ENCODE results near the gene WDR64. TPM values are rescaled to one million over a fixed set of nuclear protein-coding genes. Genes with fewer than 3 reads are reported as not detected.

Gene WDR64
- total RNA-seq, 1 experiment from 2014 or later: not detected

DNA sequence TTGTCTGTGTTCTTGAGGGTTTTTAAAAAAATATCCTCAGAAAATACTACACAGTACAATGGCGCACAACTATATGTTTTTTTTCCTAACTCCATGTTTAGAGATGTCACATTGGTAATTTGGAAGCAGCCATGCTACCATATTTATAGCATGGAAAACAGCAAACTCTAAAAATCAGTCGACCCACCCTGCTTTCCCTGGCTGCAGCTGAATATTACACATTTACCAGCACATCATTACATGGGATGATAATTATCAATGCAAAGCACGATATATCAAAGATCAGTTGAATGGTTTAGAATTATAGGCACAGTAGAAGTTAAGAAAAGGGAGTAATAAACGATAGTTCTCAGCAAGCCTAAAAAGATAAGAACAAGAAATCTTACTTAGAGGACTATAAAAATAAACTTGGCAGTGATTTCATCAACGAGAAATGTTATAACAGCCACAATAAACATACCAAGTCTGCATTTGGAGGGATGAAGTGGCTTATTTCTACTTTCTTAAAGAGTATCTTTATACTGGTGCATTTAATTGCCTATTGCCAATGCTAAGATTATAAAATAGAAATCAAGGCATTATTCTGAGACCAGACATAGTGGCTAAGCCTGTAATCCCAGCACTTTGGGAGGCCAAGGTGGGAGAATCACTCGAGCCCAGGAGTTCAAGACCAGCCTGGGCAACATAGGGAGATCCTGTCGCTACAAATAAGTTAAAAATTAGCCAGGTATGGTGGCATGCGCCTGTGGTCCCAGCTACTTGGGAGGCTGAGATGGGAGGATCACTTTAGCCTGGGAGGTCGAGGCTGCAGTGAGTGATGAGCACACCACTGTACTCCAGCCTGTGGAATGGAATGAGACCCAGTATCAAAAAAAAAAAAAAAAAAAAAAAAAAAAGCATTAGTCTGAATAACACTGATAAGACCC lies 43.4 kb downstream of the WDR64 start:
- Mint-ChIP-seq H3K9me3 (ENCODE audit: unreplicated experiment) (no peaks in the 10 kb centered on the region), H3K27ac (ENCODE audit: unreplicated experiment) (no peak overlapping the region), H3K4me3 (ENCODE audit: unreplicated experiment) (no peak overlapping the region), H3K27me3 (ENCODE audit: insufficient read depth, unreplicated experiment) (no peaks in the 10 kb centered on the region), H3K36me3 (ENCODE audit: insufficient read depth, unreplicated experiment) (no peaks in the 10 kb centered on the region), H3K4me1 (ENCODE audit: low read depth, unreplicated experiment) (no peaks in the 10 kb centered on the region)
- Histone ChIP-seq H3K36me3 (ENCODE audit: control insufficient read depth, insufficient read depth, low read length) (no peaks in the 10 kb centered on the region), H3K4me3 (ENCODE audit: low read depth, low read length) (no peak overlapping the region), H3K4me1 (peaks cover 9% of the 10 kb centered on the region; the same call in 1 of the 2 replicates), H3K9me3 (0 out of 2 replicates have a peak, but pooled peaks cover 1% of the 10 kb centered on the region), H3K27me3 (replicated peaks; ENCODE audit: control insufficient read depth, insufficient read depth, low read length) (no peaks in the 10 kb centered on the region)
- TF ChIP-seq, protein P1, sequence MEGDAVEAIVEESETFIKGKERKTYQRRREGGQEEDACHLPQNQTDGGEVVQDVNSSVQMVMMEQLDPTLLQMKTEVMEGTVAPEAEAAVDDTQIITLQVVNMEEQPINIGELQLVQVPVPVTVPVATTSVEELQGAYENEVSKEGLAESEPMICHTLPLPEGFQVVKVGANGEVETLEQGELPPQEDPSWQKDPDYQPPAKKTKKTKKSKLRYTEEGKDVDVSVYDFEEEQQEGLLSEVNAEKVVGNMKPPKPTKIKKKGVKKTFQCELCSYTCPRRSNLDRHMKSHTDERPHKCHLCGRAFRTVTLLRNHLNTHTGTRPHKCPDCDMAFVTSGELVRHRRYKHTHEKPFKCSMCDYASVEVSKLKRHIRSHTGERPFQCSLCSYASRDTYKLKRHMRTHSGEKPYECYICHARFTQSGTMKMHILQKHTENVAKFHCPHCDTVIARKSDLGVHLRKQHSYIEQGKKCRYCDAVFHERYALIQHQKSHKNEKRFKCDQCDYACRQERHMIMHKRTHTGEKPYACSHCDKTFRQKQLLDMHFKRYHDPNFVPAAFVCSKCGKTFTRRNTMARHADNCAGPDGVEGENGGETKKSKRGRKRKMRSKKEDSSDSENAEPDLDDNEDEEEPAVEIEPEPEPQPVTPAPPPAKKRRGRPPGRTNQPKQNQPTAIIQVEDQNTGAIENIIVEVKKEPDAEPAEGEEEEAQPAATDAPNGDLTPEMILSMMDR (IDR thresholded peaks at IDR 0.05; ENCODE audit: insufficient read depth in 1 of 2, low read depth in 1 of 2, low read length in 1 of 2, severe bottlenecking in 1 of 2, unreplicated experiment in 1 of 2): no peak
- CTCF ChIA-PET: no interaction called here
- POLR2A ChIA-PET: no interaction called here
- no TSS peak for BruUV-seq (replicated peaks)
- no peak for DNase-seq
- intact Hi-C loops (cut with micrococcal nuclease; ENCODE audit: unreplicated experiment): no loop called here

DNA sequence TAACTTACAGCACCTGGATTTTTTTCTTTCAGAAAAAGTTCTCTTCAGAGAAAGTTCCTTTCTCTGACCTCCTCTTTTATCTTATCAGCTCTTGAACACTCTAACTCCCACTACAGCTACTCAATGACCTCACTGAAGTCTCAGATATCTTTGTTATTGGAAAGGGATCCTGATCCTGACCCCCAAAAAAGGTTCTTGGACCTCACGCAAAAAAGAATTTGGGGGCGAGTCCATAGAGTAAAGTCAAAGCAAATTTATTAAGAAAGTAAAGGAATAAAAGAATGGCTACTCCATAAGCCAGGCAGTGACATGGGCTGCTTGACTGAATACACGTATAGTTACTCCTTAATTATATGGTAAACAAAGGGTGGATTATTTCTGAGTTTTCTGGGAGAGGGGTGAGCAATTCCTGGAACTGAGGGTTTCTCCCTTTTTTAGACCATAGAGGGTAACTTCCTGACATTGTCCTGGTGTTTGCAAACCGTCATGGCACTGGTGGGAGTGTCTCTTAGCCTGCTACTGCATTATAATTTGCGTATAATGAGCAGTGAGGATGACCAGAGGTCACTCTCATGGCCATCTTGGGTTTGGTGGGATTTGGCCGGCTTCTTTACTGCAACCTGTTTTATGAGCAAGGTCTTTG lies 44.2 kb downstream of the WDR64 start:
- CTCF ChIA-PET: no interaction called here
- Mint-ChIP-seq H3K36me3 (ENCODE audit: insufficient read depth, unreplicated experiment) (no peaks in the 10 kb centered on the region), H3K4me3 (ENCODE audit: unreplicated experiment) (no peak overlapping the region), H3K9me3 (ENCODE audit: unreplicated experiment) (no peaks in the 10 kb centered on the region), H3K27me3 (ENCODE audit: insufficient read depth, unreplicated experiment) (no peaks in the 10 kb centered on the region), H3K27ac (ENCODE audit: unreplicated experiment) (no peak overlapping the region), H3K4me1 (ENCODE audit: low read depth, unreplicated experiment) (no peaks in the 10 kb centered on the region)
- Histone ChIP-seq H3K27me3 (replicated peaks; ENCODE audit: control insufficient read depth, insufficient read depth, low read length) (no peaks in the 10 kb centered on the region), H3K9me3 (0 out of 2 replicates have a peak, but pooled peaks cover 2% of the 10 kb centered on the region), H3K4me1 (peaks cover 9% of the 10 kb centered on the region; the same call in 1 of the 2 replicates), H3K36me3 (ENCODE audit: control insufficient read depth, insufficient read depth, low read length) (no peaks in the 10 kb centered on the region), H3K4me3 (ENCODE audit: low read depth, low read length) (no peak overlapping the region)
- BruUV-seq (replicated peaks): no TSS peak
- no peak for DNase-seq
- POLR2A ChIA-PET: no interaction called here
- intact Hi-C loops (cut with micrococcal nuclease; ENCODE audit: unreplicated experiment): no loop called here
- TF ChIP-seq, protein P1 (IDR thresholded peaks at IDR 0.05; ENCODE audit: insufficient read depth in 1 of 2, low read depth in 1 of 2, low read length in 1 of 2, severe bottlenecking in 1 of 2, unreplicated experiment in 1 of 2): no peak

DNA sequence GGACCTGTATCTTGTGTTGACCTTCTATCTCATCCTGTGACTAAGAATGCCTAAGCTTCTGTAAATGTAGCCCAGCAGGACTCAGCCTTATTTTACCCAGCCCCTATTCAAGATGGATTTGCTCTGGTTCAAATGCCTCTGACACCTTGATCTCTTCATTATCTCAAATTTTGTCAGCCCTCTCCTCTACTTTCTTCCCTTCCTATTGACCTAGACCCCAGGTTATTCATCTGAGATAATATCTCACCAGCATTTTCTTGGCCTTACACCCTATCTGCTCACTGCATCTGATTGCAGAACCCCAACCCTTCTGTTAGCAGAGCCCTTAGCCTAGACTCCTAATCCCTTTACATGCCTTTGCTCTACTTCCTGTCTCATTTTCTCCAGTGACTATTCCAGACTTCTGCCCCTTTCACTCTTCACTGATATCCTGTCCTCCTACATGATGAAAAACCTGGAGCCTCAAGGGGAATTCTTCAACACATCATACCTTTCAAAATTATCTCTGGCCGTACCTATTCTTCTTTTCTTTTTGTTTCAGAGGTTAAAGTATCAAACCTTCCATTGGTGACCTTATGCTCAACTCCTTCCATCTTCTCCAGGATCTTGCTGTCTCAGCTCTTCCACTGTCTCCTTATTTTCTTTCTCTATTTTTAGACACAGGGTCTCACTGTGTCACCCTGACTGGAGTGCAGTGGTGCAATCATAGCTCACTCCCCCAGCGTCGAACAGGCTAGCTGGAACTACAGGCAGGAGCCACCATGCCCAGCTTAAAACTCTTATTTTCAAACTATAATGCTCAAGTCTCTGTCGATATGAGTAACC lies 44.9 kb downstream of the WDR64 start:
- H3K27me3 Mint-ChIP-seq (ENCODE audit: insufficient read depth, unreplicated experiment): no peaks in the 10 kb centered on the region
- H3K4me1 Mint-ChIP-seq (ENCODE audit: low read depth, unreplicated experiment): no peaks in the 10 kb centered on the region
- no peak overlapping the region for H3K4me3 Mint-ChIP-seq (ENCODE audit: unreplicated experiment)
- no peaks in the 10 kb centered on the region for H3K9me3 Mint-ChIP-seq (ENCODE audit: unreplicated experiment)
- intact Hi-C loops (cut with micrococcal nuclease; ENCODE audit: unreplicated experiment): no loop called here
- Histone ChIP-seq H3K9me3 (0 out of 2 replicates have a peak, but pooled peaks cover 5% of the 10 kb centered on the region), H3K4me3 (ENCODE audit: low read depth, low read length) (no peak overlapping the region), H3K36me3 (ENCODE audit: control insufficient read depth, insufficient read depth, low read length) (no peaks in the 10 kb centered on the region), H3K27me3 (replicated peaks; ENCODE audit: control insufficient read depth, insufficient read depth, low read length) (no peaks in the 10 kb centered on the region), H3K4me1 (peaks cover 9% of the 10 kb centered on the region; the same call in 1 of the 2 replicates)
- TF ChIP-seq, protein P1 (IDR thresholded peaks at IDR 0.05; ENCODE audit: insufficient read depth in 1 of 2, low read depth in 1 of 2, low read length in 1 of 2, severe bottlenecking in 1 of 2, unreplicated experiment in 1 of 2): no peak
- H3K27ac Mint-ChIP-seq (ENCODE audit: unreplicated experiment): no peak overlapping the region
- BruUV-seq (replicated peaks): no TSS peak
- H3K36me3 Mint-ChIP-seq (ENCODE audit: insufficient read depth, unreplicated experiment): no peaks in the 10 kb centered on the region
- no peak for DNase-seq
- POLR2A ChIA-PET: no interaction called here
- CTCF ChIA-PET: no interaction called here

Measured in Caco-2 (cell line).